ENCODE measurements around the gene SEMA3G.

The SEMA3G gene

DNA sequence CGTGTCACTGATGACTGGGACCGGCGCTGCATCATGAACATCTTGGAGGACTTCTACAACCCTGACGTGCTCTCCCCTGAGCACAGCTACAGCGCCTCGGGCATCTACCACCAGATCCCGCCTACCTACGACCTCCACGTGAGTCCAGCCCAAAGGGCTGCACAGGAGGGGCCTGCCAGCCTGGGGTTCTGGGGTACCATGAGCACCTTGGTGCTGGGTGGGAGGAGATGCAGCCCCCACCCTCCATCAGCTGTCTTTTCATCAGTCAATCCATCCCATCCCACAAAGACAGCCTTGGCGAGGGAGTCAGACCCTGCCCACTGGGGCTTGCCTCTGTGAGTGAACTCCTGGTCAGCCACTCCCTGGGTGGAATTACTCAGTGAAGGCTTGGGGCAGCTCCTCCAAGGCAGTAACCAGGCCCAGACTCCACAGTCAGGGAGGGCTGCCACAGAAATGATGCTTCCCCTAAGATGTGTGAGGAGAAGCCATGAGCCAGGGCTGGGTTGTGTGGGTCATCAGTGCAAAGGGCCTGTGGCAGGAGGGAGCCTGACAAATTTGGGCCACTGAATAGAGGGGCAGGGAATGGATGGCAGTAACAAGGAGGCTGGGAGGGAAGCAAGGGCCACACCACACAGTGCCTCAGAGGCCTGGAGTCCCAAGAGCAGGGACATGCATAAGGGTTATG is 47.9 kb downstream of the SEMA3G start:
- H4K8ac ChIP-seq (ENCODE audit: low read length): no peak overlapping the region

GRCh38 chr3:52396011-52396906 is 48.6 kb downstream of the SEMA3G start:
- peaks cover 22 to 51% of the 10 kb centered on the region in 2 experiments for H3K36me3 ChIP-seq (ENCODE audit: control insufficient read depth in 1 of 2, insufficient read depth in 2 of 2, low read depth in 1 of 2, low read length in 2 of 2)
- no peak overlapping the region for H3K9ac ChIP-seq (ENCODE audit: low read length)
- no peak overlapping the region for H3K18ac ChIP-seq (ENCODE audit: low read depth in 1 of 2, low read length in 2 of 2)
- H3K9me3 ChIP-seq (ENCODE audit: control insufficient read depth, low read length): no peaks in the 10 kb centered on the region
- no peak overlapping the region for H3K4me2 ChIP-seq (ENCODE audit: low read length, poor library complexity, severe bottlenecking)
- no peak overlapping the region for H2AK5ac ChIP-seq (ENCODE audit: low read length, severe bottlenecking)
- H3K4me1 ChIP-seq (ENCODE audit: control insufficient read depth, insufficient read depth, low read depth, low read length): peaks cover 2% of the 10 kb centered on the region
- H3K27ac ChIP-seq (ENCODE audit: low read length, poor library complexity, severe bottlenecking): no peak overlapping the region
- no peak overlapping the region for H2AFZ ChIP-seq (ENCODE audit: low read depth, low read length)
- no peak overlapping the region for H4K91ac ChIP-seq (ENCODE audit: low read length)
- H2BK120ac ChIP-seq (ENCODE audit: low read depth, low read length): no peak overlapping the region
- H2BK15ac ChIP-seq (ENCODE audit: low read depth, poor library complexity, severe bottlenecking): no peak overlapping the region
- DNase-seq: no peak
- WGBS: 91% methylated on average over 25 of the region's 25 CpGs
- no peak overlapping the region for H3K23ac ChIP-seq (ENCODE audit: low read length in 2 of 2)
- no peak overlapping the region for H3K4me3 ChIP-seq (ENCODE audit: insufficient read depth in 1 of 2, low read depth in 1 of 2, low read length in 2 of 2)
- no peak overlapping the region for H4K8ac ChIP-seq (ENCODE audit: low read length)
- no peak overlapping the region for H2BK5ac ChIP-seq (ENCODE audit: low read depth, low read length, poor library complexity, severe bottlenecking)
- H3K4ac ChIP-seq (ENCODE audit: low read depth in 1 of 2, low read length in 2 of 2): no peak overlapping the region
- no peaks in the 10 kb centered on the region for H3K79me1 ChIP-seq (replicated peaks; ENCODE audit: low read length, poor library complexity, severe bottlenecking)
- peaks cover 0 to 9% of the 10 kb centered on the region in 2 experiments for H3K27me3 ChIP-seq (ENCODE audit: control insufficient read depth in 1 of 2, insufficient read depth in 1 of 2, low read length in 2 of 2)
- no peak overlapping the region for H2BK12ac ChIP-seq (ENCODE audit: low read length in 2 of 2)
- H3K14ac ChIP-seq (ENCODE audit: low read length in 2 of 2): no peak overlapping the region

More for the DNA sequence above, 47.9 kb downstream of the SEMA3G start:
- Histone ChIP-seq H3K27me3 (ENCODE audit: control insufficient read depth in 1 of 2, insufficient read depth in 1 of 2, low read length in 2 of 2) (peaks cover 0 to 9% of the 10 kb centered on the region in 2 experiments), H3K18ac (ENCODE audit: low read depth in 1 of 2, low read length in 2 of 2) (no peak overlapping the region), H3K9me3 (ENCODE audit: control insufficient read depth, low read length) (no peaks in the 10 kb centered on the region), H3K4me2 (ENCODE audit: low read length, poor library complexity, severe bottlenecking) (no peak overlapping the region), H2BK120ac (ENCODE audit: low read depth, low read length) (no peak overlapping the region), H2BK5ac (ENCODE audit: low read depth, low read length, poor library complexity, severe bottlenecking) (no peak overlapping the region), H3K4me1 (ENCODE audit: control insufficient read depth, insufficient read depth, low read depth, low read length) (peaks cover 2% of the 10 kb centered on the region), H2AFZ (ENCODE audit: low read depth, low read length) (no peak overlapping the region), H3K9ac (ENCODE audit: low read length) (no peak overlapping the region), H2BK12ac (ENCODE audit: low read length in 2 of 2) (no peak overlapping the region), H2BK15ac (ENCODE audit: low read depth, poor library complexity, severe bottlenecking) (no peak overlapping the region), H3K36me3 (ENCODE audit: control insufficient read depth in 1 of 2, insufficient read depth in 2 of 2, low read depth in 1 of 2, low read length in 2 of 2) (peaks cover 30 to 51% of the 10 kb centered on the region in 2 experiments), H3K4me3 (ENCODE audit: insufficient read depth in 1 of 2, low read depth in 1 of 2, low read length in 2 of 2) (no peak overlapping the region), H4K91ac (ENCODE audit: low read length) (no peak overlapping the region), H3K14ac (ENCODE audit: low read length in 2 of 2) (peak overlapping the region in 1 of 2 experiments; percentile 45), H3K4ac (ENCODE audit: low read depth in 1 of 2, low read length in 2 of 2) (no peak overlapping the region), H2AK5ac (ENCODE audit: low read length, severe bottlenecking) (no peak overlapping the region), H3K23ac (ENCODE audit: low read length in 2 of 2) (peak overlapping the region in 1 of 2 experiments; percentile 42), H3K27ac (ENCODE audit: low read length, poor library complexity, severe bottlenecking) (no peak overlapping the region), H3K79me1 (replicated peaks; ENCODE audit: low read length, poor library complexity, severe bottlenecking) (no peaks in the 10 kb centered on the region)
- 92% methylated on average over 7 of the region's 10 CpGs for WGBS
- no peak for DNase-seq

GRCh38 chr3:52395503-52395865 is 49.4 kb downstream of the SEMA3G start:
- no peaks in the 10 kb centered on the region for H3K9me3 ChIP-seq (ENCODE audit: control insufficient read depth, low read length)
- no peak overlapping the region for H4K8ac ChIP-seq (ENCODE audit: low read length)
- H3K79me1 ChIP-seq (replicated peaks; ENCODE audit: low read length, poor library complexity, severe bottlenecking): no peaks in the 10 kb centered on the region
- H3K23ac ChIP-seq (ENCODE audit: low read length in 2 of 2): no peak overlapping the region
- no peak overlapping the region for H3K18ac ChIP-seq (ENCODE audit: low read depth in 1 of 2, low read length in 2 of 2)
- H3K14ac ChIP-seq (ENCODE audit: low read length in 2 of 2): no peak overlapping the region
- WGBS: 86% methylated on average over 8 of the region's 8 CpGs
- no peak overlapping the region for H2BK15ac ChIP-seq (ENCODE audit: low read depth, poor library complexity, severe bottlenecking)
- no peak overlapping the region for H4K91ac ChIP-seq (ENCODE audit: low read length)
- no peak overlapping the region for H3K4ac ChIP-seq (ENCODE audit: low read depth in 1 of 2, low read length in 2 of 2)
- H2BK12ac ChIP-seq (ENCODE audit: low read length in 2 of 2): no peak overlapping the region
- peaks cover 2% of the 10 kb centered on the region for H3K4me1 ChIP-seq (ENCODE audit: control insufficient read depth, insufficient read depth, low read depth, low read length)
- H2AFZ ChIP-seq (ENCODE audit: low read depth, low read length): no peak overlapping the region
- no peak overlapping the region for H2AK5ac ChIP-seq (ENCODE audit: low read length, severe bottlenecking)
- no peak overlapping the region for H3K27ac ChIP-seq (ENCODE audit: low read length, poor library complexity, severe bottlenecking)
- no peak overlapping the region for H3K4me3 ChIP-seq (ENCODE audit: insufficient read depth in 1 of 2, low read depth in 1 of 2, low read length in 2 of 2)
- peaks cover 15 to 49% of the 10 kb centered on the region in 2 experiments for H3K36me3 ChIP-seq (ENCODE audit: control insufficient read depth in 1 of 2, insufficient read depth in 2 of 2, low read depth in 1 of 2, low read length in 2 of 2)
- no peak overlapping the region for H3K9ac ChIP-seq (ENCODE audit: low read length)
- H2BK120ac ChIP-seq (ENCODE audit: low read depth, low read length): no peak overlapping the region
- no peak overlapping the region for H3K4me2 ChIP-seq (ENCODE audit: low read length, poor library complexity, severe bottlenecking)
- DNase-seq: no peak
- H3K27me3 ChIP-seq (ENCODE audit: control insufficient read depth in 1 of 2, insufficient read depth in 1 of 2, low read length in 2 of 2): peaks cover 0 to 9% of the 10 kb centered on the region in 2 experiments
- no peak overlapping the region for H2BK5ac ChIP-seq (ENCODE audit: low read depth, low read length, poor library complexity, severe bottlenecking)

Data from mesenchymal stem cell (in vitro differentiated cells and primary cell).